K562 (cell line): Measurements from ENCODE around the gene F13A1. TPM values are rescaled to one million over a fixed set of nuclear protein-coding genes. Genes with fewer than 3 reads are reported as not detected.

Source experiments
- ATAC-seq: fragments of 200-7000 bp; cut with Tn5 transposase; 3 replicates; pipeline ENCODE4 v1.9.1; 2020; ENCODE audit warnings: moderate library complexity
- BruUV-seq: library from RNA; stranded (reverse); fragments of 400-500 nt; replicated peaks from 2 replicates; lab custom pipeline; 2021; lab: Mats Ljungman, UMichigan
- CTCF ChIA-PET: fragments of 300-600 bp; formaldehyde crosslinking; extraction: SDS; loops from one replicate; lab custom pipeline; 2021; ENCODE audit warnings: low intra/inter-chr PET ratio; lab: Yijun Ruan, JAX
- POLR2A ChIA-PET: fragments of 300-600, 350-650 bp; sonication (Branson Sonifier 250); formaldehyde crosslinking; extraction: SDS; loops from one replicate; lab custom pipeline; 2021; ENCODE audit warnings: antibody characterized with exemption, inconsistent platforms; lab: Yijun Ruan, JAX
- DNase-seq, 4 experiments: peaks; one replicate each; pipeline versions ENCODE4 v3.0.0 to v3.0.0-alpha.2; 2011 to 2018; ENCODE audit warnings: low spot score in 3 of 4, mixed read lengths in 3 of 4; ENCODE audit errors: extremely low read depth in 1 of 4
- FAIRE-seq: peaks from 2 replicates; lab custom pipeline; 2011; peaks lifted over from hg19 to GRCh38; lab: Jason Lieb, UNC
- H2AFZ ChIP-seq: 2 replicates; pipeline ENCODE4 v1.6.0; 2011; ENCODE audit warnings: low read depth, low read length, control low read depth, inconsistent platforms
- H3K27ac ChIP-seq: fragments of 200-600 bp; 3 replicates; pipeline ENCODE4 v1.8.0; 2011; ENCODE audit warnings: low read depth, mild to moderate bottlenecking, control low read depth, inconsistent platforms, low read length, moderate library complexity, mixed read lengths; ENCODE audit errors: extremely low read depth
- H3K27me3 ChIP-seq, 2 experiments: fragments of 300-600 bp in 1 of 2; 2 replicates in 1 of 2; 3 replicates in 1 of 2; pipeline versions ENCODE4 v1.6.0 to v1.8.0; 2011; ENCODE audit warnings: inconsistent platforms in 2 of 2, low read length in 2 of 2, mild to moderate bottlenecking in 1 of 2, mixed read lengths in 1 of 2, moderate library complexity in 1 of 2; ENCODE audit not compliant: control insufficient read depth in 2 of 2, insufficient read depth in 2 of 2
- H3K36me3 ChIP-seq: fragments of 300-600 bp; 3 replicates; pipeline ENCODE4 v1.8.0; 2011; ENCODE audit warnings: mild to moderate bottlenecking, low read length, inconsistent platforms; ENCODE audit not compliant: control insufficient read depth, insufficient read depth
- H3K4me1 ChIP-seq, 2 experiments: fragments of 200-600 bp in 1 of 2; replicated peaks in 1 of 2; 2 replicates in 1 of 2; 3 replicates in 1 of 2; pipeline versions ENCODE4 v1.5.1 to v1.8.0; 2011; ENCODE audit warnings: inconsistent platforms in 2 of 2, low read length in 2 of 2, mild to moderate bottlenecking in 1 of 2, mixed read lengths in 1 of 2, moderate library complexity in 1 of 2; ENCODE audit not compliant: control insufficient read depth in 2 of 2, insufficient read depth in 2 of 2
- H3K4me2 ChIP-seq: 2 replicates; pipeline ENCODE4 v1.6.1; 2011; ENCODE audit warnings: low read length, control low read depth, inconsistent platforms, mixed read lengths; ENCODE audit not compliant: insufficient read depth
- H3K4me3 ChIP-seq: fragments of 200-600 bp; sonication (generic), shearing (Covaris generic); 2 replicates; pipeline ENCODE4 v1.5.1; 2016; ENCODE audit warnings: control low read depth, inconsistent platforms
- H3K79me2 ChIP-seq: fragments of 200-600 bp; 3 replicates; pipeline ENCODE4 v1.8.0; 2011; ENCODE audit warnings: low read length, inconsistent platforms; ENCODE audit not compliant: control insufficient read depth, insufficient read depth
- H3K9ac ChIP-seq, 2 experiments: 2 replicates each; pipeline versions ENCODE4 v1.6.0 to v1.6.1; 2011; ENCODE audit warnings: low read depth in 2 of 2, low read length in 2 of 2, control low read depth in 1 of 2, inconsistent platforms in 1 of 2, mild to moderate bottlenecking in 1 of 2, mixed read lengths in 1 of 2; ENCODE audit not compliant: insufficient read depth in 1 of 2
- H3K9me1 ChIP-seq: one replicate; pipeline ENCODE4 v1.6.0; 2011; ENCODE audit warnings: inconsistent platforms, mild to moderate bottlenecking, low read length, moderate library complexity; ENCODE audit not compliant: control insufficient read depth, insufficient read depth
- H3K9me3 ChIP-seq: replicated peaks from 2 replicates; pipeline ENCODE4 v1.5.1; 2011; ENCODE audit warnings: low read depth, low read length, inconsistent platforms; ENCODE audit not compliant: control insufficient read depth, insufficient read depth
- H4K20me1 ChIP-seq: replicated peaks from 2 replicates; pipeline ENCODE4 v1.6.1; 2011; ENCODE audit warnings: low read length, inconsistent platforms, mixed read lengths; ENCODE audit not compliant: control insufficient read depth, insufficient read depth
- BRCA1 ChIP-seq, 2 experiments: fragments of 450-650 bp in 1 of 2; sonication (generic) in 1 of 2; formaldehyde crosslinking in 1 of 2; IDR thresholded peaks; 2 replicates each; pipeline versions ENCODE4 v1.5.0 to v1.6.1; 2017 to 2020; ENCODE audit warnings: mild to moderate bottlenecking in 1 of 2, missing genetic modification reagents in 1 of 2
- CSDE1 ChIP-seq, 2 experiments: fragments of 450-650 bp; IDR thresholded peaks; 2 replicates each; pipeline ENCODE4 v1.6.1; 2016; ENCODE audit warnings: mild to moderate bottlenecking in 1 of 2
- CTCF ChIP-seq, 3 experiments: IDR thresholded peaks in 2 of 3; conservative IDR thresholded peaks in 1 of 3; 2 replicates each; pipeline ENCODE4 v1.5.1; 2011 to 2012; ENCODE audit warnings: low read length in 3 of 3, mild to moderate bottlenecking in 3 of 3, control low read depth in 2 of 3, improper control_type of control experiment in 1 of 3, inconsistent platforms in 1 of 3, low read depth in 1 of 3, mixed read lengths in 1 of 3, moderate library complexity in 1 of 3; ENCODE audit not compliant: insufficient read depth in 2 of 3
- CXXC5 ChIP-seq: fragments of 250-450 bp; sonication (Bioruptor Pico); IDR thresholded peaks from 2 replicates; pipeline ENCODE4 v1.8.0; 2022; ENCODE audit warnings: inconsistent platforms, mild to moderate bottlenecking, moderate library complexity
- NFIC ChIP-seq: fragments of 450-650 bp; IDR thresholded peaks from 2 replicates; pipeline ENCODE4 v1.6.1; 2017; ENCODE audit warnings: mild to moderate bottlenecking, inconsistent platforms
- NR3C1 ChIP-seq: sonication (generic); formaldehyde crosslinking; IDR thresholded peaks from 2 replicates; pipeline ENCODE4 v1.8.1; 2022; ENCODE audit warnings: missing genetic modification reagents
- PYGO2 ChIP-seq: fragments of 450-650 bp; IDR thresholded peaks from 2 replicates; pipeline ENCODE4 v1.6.1; 2016; ENCODE audit warnings: mild to moderate bottlenecking, missing genetic modification characterization, moderate library complexity, missing compliant biosample characterization
- WHSC1 ChIP-seq: IDR thresholded peaks from one replicate; pipeline ENCODE4 v1.6.1; 2012; ENCODE audit warnings: low read length, control low read depth, inconsistent platforms
- ZNF224 ChIP-seq: sonication (generic); formaldehyde crosslinking; IDR thresholded peaks from 2 replicates; pipeline ENCODE4 v1.8.0; 2022; ENCODE audit warnings: mild to moderate bottlenecking, missing genetic modification reagents
- WGBS: fragments of 100-300 bp; shearing (Covaris generic); methylation state at CpG from one replicate; pipeline ENCODE4 v1.1.6; 2016; ENCODE audit warnings: low coverage, mixed read lengths; ENCODE audit not compliant: insufficient coverage; ENCODE audit errors: missing lambda C conversion rate; 5-methylcytosine and 5-hydroxymethylcytosine counted together
- in situ Hi-C: fragments of 300-500 bp; cut with MboI; formaldehyde crosslinking; loops from 4 replicates; pipeline ENCODE4 v1.15.0; 2018; ENCODE audit warnings: inconsistent platforms, mixed read lengths
- intact Hi-C: fragments of 100-400 bp; cut with micrococcal nuclease; formaldehyde crosslinking; loops from 2 replicates; pipeline ENCODE4 v1.14.2; 2022
- polyA plus RNA-seq, 8 experiments: library from polyadenylated mRNA; depleted of rRNA in 4 of 8; stranded (reverse) in 5 of 8; unstranded in 3 of 8; fragments of >200 nt; fragmentation: Nextera tagmentation in 2 of 8; fragmentation: Illumina TruSeq in 1 of 8; extraction: Ambion mirVana in 2 of 8; extraction: Trizol in 1 of 8; gene quantifications; 2 replicates each; pipeline versions ENCODE4 v1.2.1 to v1.2.3, GENCODE V29; 2011 to 2014; ENCODE audit warnings: inconsistent platforms in 1 of 8, missing spikeins in 1 of 8
- total RNA-seq, 7 experiments: library from RNA; depleted of rRNA in 6 of 7; stranded (reverse); fragments of >200 nt in 6 of 7; fragmentation: Illumina TruSeq in 2 of 7; extraction: Trizol in 2 of 7; gene quantifications; 2 replicates each; pipeline versions ENCODE4 v1.2.1 to v1.2.3, GENCODE V29; 2011 to 2021; ENCODE audit warnings: low replicate concordance in 1 of 7
- TF ChIP-seq, protein P1 (sequence below), 2 experiments: fragments of 250-450 bp in 1 of 2; fragments of 450-650 bp in 1 of 2; sonication (Bioruptor Pico) in 1 of 2; IDR thresholded peaks; 2 replicates each; pipeline versions ENCODE4 v1.6.1 to v1.8.0; 2016 to 2021; ENCODE audit warnings: mild to moderate bottlenecking in 2 of 2, moderate library complexity in 2 of 2, missing compliant biosample characterization in 1 of 2, missing genetic modification characterization in 1 of 2
- TF ChIP-seq, protein P2 (sequence below): IDR thresholded peaks from 2 replicates; pipeline ENCODE4 v1.6.1; 2011; ENCODE audit warnings: borderline replicate concordance, low read depth, mild to moderate bottlenecking, moderate library complexity, low read length; ENCODE audit not compliant: insufficient read depth, poor library complexity, severe bottlenecking
- TF ChIP-seq, protein P3 (sequence below): conservative IDR thresholded peaks from 2 replicates; pipeline ENCODE4 v1.6.1; 2011; ENCODE audit warnings: low read depth, mild to moderate bottlenecking, low read length; ENCODE audit not compliant: control insufficient read depth

The F13A1 gene
- total and polyA plus RNA-seq, 9 of the 15 experiments (the other 6 are each of a cell fraction or from before 2014, with no cell fraction given), result 0.33 TPM; not detected in 8

DNA sequence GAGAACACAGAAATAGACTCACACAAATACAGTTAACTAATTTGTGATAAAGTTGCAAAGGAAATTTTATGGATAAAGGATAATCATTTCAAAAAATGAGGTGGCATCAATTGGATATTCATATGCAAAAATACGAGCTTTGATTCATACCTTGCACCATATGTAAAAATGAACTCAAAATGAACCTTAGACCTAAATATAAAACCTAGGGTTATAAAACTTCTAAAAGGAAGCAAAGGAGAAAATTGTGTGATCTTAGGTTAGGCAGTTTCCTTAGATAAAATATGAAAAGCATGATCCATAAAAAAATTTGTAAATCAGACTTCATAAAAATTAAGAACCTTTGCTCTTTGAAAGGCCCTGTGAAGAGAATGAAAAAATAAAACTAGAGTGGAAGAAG is 85.5 kb downstream of the F13A1 start:
- in situ Hi-C loops (no loop called here), intact Hi-C loops (no loop called here)
- ATAC-seq, result no peak
- Histone ChIP-seq H3K79me2 (no peaks in the 10 kb centered on the region), H3K36me3 (no peaks in the 10 kb centered on the region), H3K27ac (no peak overlapping the region), H3K27me3 (no peaks in the 10 kb centered on the region), H2AFZ (no peak overlapping the region), H3K4me3 (no peak overlapping the region), H3K9me1 (no peaks in the 10 kb centered on the region), H3K4me1 (peaks cover 0 to 3% of the 10 kb centered on the region in 2 experiments; a peak in 1 of 5 replicates), H3K4me2 (no peak overlapping the region), H3K9me3 (no peaks in the 10 kb centered on the region), H3K9ac (no peak overlapping the region), H4K20me1 (no peaks in the 10 kb centered on the region)
- ChIA-PET CTCF (no interaction called here), POLR2A (no interaction called here)
- no TSS peak for BruUV-seq
- DNase-seq, result no peak
- no peak for FAIRE-seq
- WGBS, result 0% methylated on average over 1 of the region's 1 CpG
- TF ChIP-seq, protein P1, sequence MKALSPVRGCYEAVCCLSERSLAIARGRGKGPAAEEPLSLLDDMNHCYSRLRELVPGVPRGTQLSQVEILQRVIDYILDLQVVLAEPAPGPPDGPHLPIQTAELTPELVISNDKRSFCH (CRISPR knock-in tag; IDR thresholded peaks at IDR 0.05), result no peak
- TF ChIP-seq, protein P1 (tag; IDR thresholded peaks at IDR 0.05), result no peak
- TF ChIP-seq CTCF (IDR thresholded peaks at IDR 0.05 in 2 of 3, conservative IDR thresholded peaks at IDR 0.05 in 1 of 3; ENCODE audit: insufficient read depth in 2 of 3, low read depth in 1 of 3, low read length in 3 of 3), result no peak
- TF ChIP-seq PYGO2 (tag), result no peak
- TF ChIP-seq CSDE1 (IDR thresholded peaks at IDR 0.05), result no peak
- no peak for TF ChIP-seq NR3C1
- TF ChIP-seq WHSC1, result no peak
- TF ChIP-seq, protein P2, sequence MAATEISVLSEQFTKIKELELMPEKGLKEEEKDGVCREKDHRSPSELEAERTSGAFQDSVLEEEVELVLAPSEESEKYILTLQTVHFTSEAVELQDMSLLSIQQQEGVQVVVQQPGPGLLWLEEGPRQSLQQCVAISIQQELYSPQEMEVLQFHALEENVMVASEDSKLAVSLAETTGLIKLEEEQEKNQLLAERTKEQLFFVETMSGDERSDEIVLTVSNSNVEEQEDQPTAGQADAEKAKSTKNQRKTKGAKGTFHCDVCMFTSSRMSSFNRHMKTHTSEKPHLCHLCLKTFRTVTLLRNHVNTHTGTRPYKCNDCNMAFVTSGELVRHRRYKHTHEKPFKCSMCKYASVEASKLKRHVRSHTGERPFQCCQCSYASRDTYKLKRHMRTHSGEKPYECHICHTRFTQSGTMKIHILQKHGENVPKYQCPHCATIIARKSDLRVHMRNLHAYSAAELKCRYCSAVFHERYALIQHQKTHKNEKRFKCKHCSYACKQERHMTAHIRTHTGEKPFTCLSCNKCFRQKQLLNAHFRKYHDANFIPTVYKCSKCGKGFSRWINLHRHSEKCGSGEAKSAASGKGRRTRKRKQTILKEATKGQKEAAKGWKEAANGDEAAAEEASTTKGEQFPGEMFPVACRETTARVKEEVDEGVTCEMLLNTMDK, result no peak
- no peak for TF ChIP-seq NFIC
- TF ChIP-seq, protein P3, sequence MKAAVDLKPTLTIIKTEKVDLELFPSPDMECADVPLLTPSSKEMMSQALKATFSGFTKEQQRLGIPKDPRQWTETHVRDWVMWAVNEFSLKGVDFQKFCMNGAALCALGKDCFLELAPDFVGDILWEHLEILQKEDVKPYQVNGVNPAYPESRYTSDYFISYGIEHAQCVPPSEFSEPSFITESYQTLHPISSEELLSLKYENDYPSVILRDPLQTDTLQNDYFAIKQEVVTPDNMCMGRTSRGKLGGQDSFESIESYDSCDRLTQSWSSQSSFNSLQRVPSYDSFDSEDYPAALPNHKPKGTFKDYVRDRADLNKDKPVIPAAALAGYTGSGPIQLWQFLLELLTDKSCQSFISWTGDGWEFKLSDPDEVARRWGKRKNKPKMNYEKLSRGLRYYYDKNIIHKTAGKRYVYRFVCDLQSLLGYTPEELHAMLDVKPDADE, result no peak
- TF ChIP-seq ZNF224 (CRISPR knock-in tag), result no peak
- TF ChIP-seq CXXC5 (CRISPR knock-in tag), result no peak
- no peak for TF ChIP-seq BRCA1 (IDR thresholded peaks at IDR 0.05)
- TF ChIP-seq BRCA1 (CRISPR knock-in tag; IDR thresholded peaks at IDR 0.05), result no peak
